HEK293T (cell line): ENCODE measurements around the gene MYBPH.

Source experiments
- ARNT ChIP-seq: fragments of 450-650 bp; IDR thresholded peaks from 2 replicates; pipeline ENCODE4 v1.6.1; 2017; ENCODE audit warnings: mild to moderate bottlenecking
- BHLHE40 ChIP-seq: fragments of 450-650 bp; IDR thresholded peaks from 2 replicates; pipeline ENCODE4 v1.6.1; 2016; ENCODE audit warnings: mild to moderate bottlenecking, moderate library complexity, borderline replicate concordance
- CTBP1 ChIP-seq: fragments of 450-650 bp; IDR thresholded peaks from 2 replicates; pipeline ENCODE4 v1.6.1; 2016; ENCODE audit warnings: borderline replicate concordance
- ELF4 ChIP-seq: fragments of 450-650 bp; IDR thresholded peaks from 2 replicates; pipeline ENCODE4 v1.6.1; 2017; ENCODE audit warnings: antibody characterized with exemption
- FOXA1 ChIP-seq: fragments of 450-650 bp; IDR thresholded peaks from 2 replicates; pipeline ENCODE4 v1.6.1; 2016; ENCODE audit warnings: mild to moderate bottlenecking
- FOXK2 ChIP-seq: fragments of 450-650 bp; IDR thresholded peaks from 2 replicates; pipeline ENCODE4 v1.6.1; 2016; ENCODE audit warnings: mild to moderate bottlenecking
- FOXM1 ChIP-seq: fragments of 450-650 bp; IDR thresholded peaks from 2 replicates; pipeline ENCODE4 v1.6.1; 2017; ENCODE audit warnings: mild to moderate bottlenecking, borderline replicate concordance
- L3MBTL2 ChIP-seq: fragments of 450-650 bp; conservative IDR thresholded peaks from 2 replicates; pipeline ENCODE4 v1.6.1; 2016; ENCODE audit warnings: mild to moderate bottlenecking
- LEF1 ChIP-seq: fragments of 450-650 bp; IDR thresholded peaks from 2 replicates; pipeline ENCODE4 v1.6.1; 2017; ENCODE audit warnings: mild to moderate bottlenecking, borderline replicate concordance
- SP1 ChIP-seq: fragments of 450-650 bp; IDR thresholded peaks from 2 replicates; pipeline ENCODE4 v1.6.1; 2017
- TARDBP ChIP-seq: fragments of 450-650 bp; IDR thresholded peaks from 2 replicates; pipeline ENCODE4 v1.6.1; 2016
- ZNF384 ChIP-seq: fragments of 450-650 bp; IDR thresholded peaks from 2 replicates; pipeline ENCODE4 v1.6.1; 2016
- TF ChIP-seq, protein P1 (sequence below): fragments of 450-650 bp; IDR thresholded peaks from 2 replicates; pipeline ENCODE4 v1.6.1; 2016

DNA sequence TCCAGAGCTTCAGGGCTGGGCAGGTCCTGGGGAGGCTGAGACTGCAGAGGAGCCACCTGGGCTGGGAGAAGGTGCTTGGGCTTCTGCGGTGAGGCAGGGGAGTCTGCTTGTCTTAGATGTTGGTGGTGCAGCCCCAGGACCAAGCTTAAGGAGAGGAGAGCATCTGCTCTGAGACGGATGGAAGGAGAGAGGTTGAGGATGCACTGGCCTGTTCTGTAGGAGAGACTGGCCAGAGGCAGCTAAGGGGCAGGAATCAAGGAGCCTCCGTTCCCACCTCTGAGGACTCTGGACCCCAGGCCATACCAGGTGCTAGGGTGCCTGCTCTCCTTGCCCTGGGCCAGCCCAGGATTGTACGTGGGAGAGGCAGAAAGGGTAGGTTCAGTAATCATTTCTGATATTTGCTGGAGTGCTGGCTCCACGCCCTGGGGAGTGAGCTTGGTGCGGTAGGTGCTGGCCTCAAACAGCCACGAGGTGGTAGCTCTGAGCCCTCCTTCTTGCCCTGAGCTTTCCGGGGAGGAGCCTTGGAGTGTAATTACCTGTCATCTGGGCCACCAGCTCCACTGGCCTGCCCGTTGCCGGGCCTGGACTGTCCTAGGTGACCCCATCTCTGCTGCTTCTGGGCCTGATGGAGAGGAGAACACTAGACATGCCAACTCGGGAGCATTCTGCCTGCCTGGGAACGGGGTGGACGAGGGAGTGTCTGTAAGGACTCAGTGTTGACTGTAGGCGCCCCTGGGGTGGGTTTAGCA is 9.3 kb downstream of the MYBPH start:
- TF ChIP-seq, protein P1, sequence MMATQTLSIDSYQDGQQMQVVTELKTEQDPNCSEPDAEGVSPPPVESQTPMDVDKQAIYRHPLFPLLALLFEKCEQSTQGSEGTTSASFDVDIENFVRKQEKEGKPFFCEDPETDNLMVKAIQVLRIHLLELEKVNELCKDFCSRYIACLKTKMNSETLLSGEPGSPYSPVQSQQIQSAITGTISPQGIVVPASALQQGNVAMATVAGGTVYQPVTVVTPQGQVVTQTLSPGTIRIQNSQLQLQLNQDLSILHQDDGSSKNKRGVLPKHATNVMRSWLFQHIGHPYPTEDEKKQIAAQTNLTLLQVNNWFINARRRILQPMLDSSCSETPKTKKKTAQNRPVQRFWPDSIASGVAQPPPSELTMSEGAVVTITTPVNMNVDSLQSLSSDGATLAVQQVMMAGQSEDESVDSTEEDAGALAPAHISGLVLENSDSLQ = no peak
- TF ChIP-seq SP1 = no peak
- no peak for TF ChIP-seq ELF4
- no peak for TF ChIP-seq CTBP1
- TF ChIP-seq ARNT = no peak
- TF ChIP-seq LEF1 = no peak
- TF ChIP-seq TARDBP = no peak
- TF ChIP-seq FOXA1 = no peak
- no peak for TF ChIP-seq FOXK2
- TF ChIP-seq BHLHE40 = no peak
- no peak for TF ChIP-seq ZNF384
- TF ChIP-seq FOXM1 = no peak
- TF ChIP-seq L3MBTL2 = no peak
